H9 (cell line): ENCODE measurements around the gene BATF. TPM values are rescaled to one million over a fixed set of nuclear protein-coding genes. Genes with fewer than 3 reads are reported as not detected.

Source experiments
- DNase-seq: peaks from one replicate; pipeline ENCODE4 v3.0.0-alpha.2; 2017
- H2AFZ ChIP-seq: one replicate; pipeline ENCODE4 v1.6.1; 2013; ENCODE audit warnings: mild to moderate bottlenecking, low read length, control low read depth, moderate library complexity
- H2AK5ac ChIP-seq: 2 replicates; pipeline ENCODE4 v1.6.1; 2013; ENCODE audit warnings: low read length, control low read depth, mixed read lengths; ENCODE audit not compliant: insufficient read length
- H2BK120ac ChIP-seq: one replicate; pipeline ENCODE4 v1.6.1; 2013; ENCODE audit warnings: low read depth, mild to moderate bottlenecking, low read length, control low read depth, inconsistent platforms; ENCODE audit not compliant: poor library complexity, severe bottlenecking
- H2BK12ac ChIP-seq: 2 replicates; pipeline ENCODE4 v1.6.1; 2013; ENCODE audit warnings: low read length, control low read depth, mixed read lengths, low read depth; ENCODE audit not compliant: insufficient read length
- H2BK15ac ChIP-seq: 2 replicates; pipeline ENCODE4 v1.6.1; 2013; ENCODE audit warnings: low read depth, low read length, control low read depth
- H2BK20ac ChIP-seq: one replicate; pipeline ENCODE4 v1.6.1; 2013; ENCODE audit warnings: low read depth, mild to moderate bottlenecking, low read length, control low read depth, inconsistent platforms; ENCODE audit not compliant: poor library complexity, severe bottlenecking
- H2BK5ac ChIP-seq: 2 replicates; pipeline ENCODE4 v1.6.1; 2013; ENCODE audit warnings: low read length, control low read depth, mixed read lengths; ENCODE audit not compliant: insufficient read length
- H3K14ac ChIP-seq: 2 replicates; pipeline ENCODE4 v1.6.1; 2013; ENCODE audit warnings: low read length, control low read depth; ENCODE audit not compliant: insufficient read depth
- H3K18ac ChIP-seq: 2 replicates; pipeline ENCODE4 v1.6.1; 2013; ENCODE audit warnings: low read depth, mild to moderate bottlenecking, mixed read lengths, low read length, control low read depth; ENCODE audit not compliant: insufficient read length
- H3K23ac ChIP-seq: 2 replicates; pipeline ENCODE4 v1.6.1; 2013; ENCODE audit warnings: low read length, control low read depth, mixed read lengths, low read depth; ENCODE audit not compliant: insufficient read length
- H3K23me2 ChIP-seq: 2 replicates; pipeline ENCODE4 v1.6.1; 2013; ENCODE audit warnings: low read depth, mild to moderate bottlenecking, mixed read lengths, low read length, control low read depth; ENCODE audit not compliant: insufficient read length, poor library complexity, severe bottlenecking
- H3K27ac ChIP-seq: 2 replicates; pipeline ENCODE4 v1.5.1; 2013; ENCODE audit warnings: low read length, control low read depth, mixed read lengths, low read depth; ENCODE audit not compliant: insufficient read length
- H3K27me3 ChIP-seq: 2 replicates; pipeline ENCODE4 v1.6.1; 2013; ENCODE audit warnings: low read length, control low read depth, inconsistent platforms; ENCODE audit not compliant: insufficient read depth
- H3K4ac ChIP-seq: 2 replicates; pipeline ENCODE4 v1.6.1; 2013; ENCODE audit warnings: low read depth, mild to moderate bottlenecking, control low read depth, inconsistent platforms, low read length, moderate library complexity
- H3K4me1 ChIP-seq: 2 replicates; pipeline ENCODE4 v1.6.1; 2013; ENCODE audit warnings: low read length, control low read depth, inconsistent platforms; ENCODE audit not compliant: insufficient read depth
- H3K4me2 ChIP-seq: 2 replicates; pipeline ENCODE4 v1.6.1; 2013; ENCODE audit warnings: low read length, control low read depth, mixed read lengths; ENCODE audit not compliant: insufficient read length, insufficient read depth
- H3K56ac ChIP-seq: 2 replicates; pipeline ENCODE4 v1.6.1; 2013; ENCODE audit warnings: low read depth, mild to moderate bottlenecking, mixed read lengths, low read length, control low read depth; ENCODE audit not compliant: insufficient read length
- H3K79me1 ChIP-seq: 2 replicates; pipeline ENCODE4 v1.6.1; 2013; ENCODE audit warnings: low read depth, mild to moderate bottlenecking, moderate library complexity, low read length, control low read depth, inconsistent platforms; ENCODE audit not compliant: insufficient read depth, poor library complexity, severe bottlenecking
- H3K79me2 ChIP-seq: 2 replicates; pipeline ENCODE4 v1.6.1; 2013; ENCODE audit warnings: low read length, control low read depth, inconsistent platforms; ENCODE audit not compliant: insufficient read depth
- H3K9ac ChIP-seq: 2 replicates; pipeline ENCODE4 v1.6.1; 2013; ENCODE audit warnings: low read length, control low read depth, mixed read lengths; ENCODE audit not compliant: insufficient read length; ENCODE audit errors: extremely low read depth
- H3K9me3 ChIP-seq: one replicate; pipeline ENCODE4 v1.6.1; 2013; ENCODE audit warnings: low read depth, low read length, inconsistent platforms; ENCODE audit not compliant: control insufficient read depth
- H3T11ph ChIP-seq: one replicate; pipeline ENCODE4 v1.6.1; 2013; ENCODE audit warnings: mild to moderate bottlenecking, low read length, control low read depth, inconsistent platforms
- H4K20me1 ChIP-seq: one replicate; pipeline ENCODE4 v1.6.1; 2013; ENCODE audit not compliant: control insufficient read depth, insufficient read length, insufficient read depth
- H4K5ac ChIP-seq: 2 replicates; pipeline ENCODE4 v1.6.1; 2013; ENCODE audit warnings: low read depth, mild to moderate bottlenecking, mixed read lengths, low read length, control low read depth; ENCODE audit not compliant: insufficient read length
- H4K8ac ChIP-seq: replicated peaks from 2 replicates; pipeline ENCODE4 v1.6.1; 2013; ENCODE audit warnings: low read length, control low read depth, mixed read lengths, low read depth; ENCODE audit not compliant: insufficient read length
- H4K91ac ChIP-seq: 2 replicates; pipeline ENCODE4 v1.6.1; 2013; ENCODE audit warnings: low read depth, mild to moderate bottlenecking, moderate library complexity, mixed read lengths, low read length, control low read depth; ENCODE audit not compliant: insufficient read length
- H3K27ac Mint-ChIP-seq, 3 experiments: 2 replicates in 2 of 3; 3 replicates in 1 of 3; pipeline ENCODE4 v1.8.0; 2020 to 2021; ENCODE audit warnings: mixed read lengths in 3 of 3, mild to moderate bottlenecking in 1 of 3, moderate library complexity in 1 of 3
- H3K27me3 Mint-ChIP-seq: 2 replicates; pipeline ENCODE4 v1.8.0; 2021; ENCODE audit warnings: low read depth, mild to moderate bottlenecking, moderate library complexity, mixed read lengths
- H3K36me3 Mint-ChIP-seq, 3 experiments: 2 replicates in 2 of 3; 3 replicates in 1 of 3; pipeline ENCODE4 v1.8.0; 2020 to 2021; ENCODE audit warnings: low read depth in 3 of 3, mixed read lengths in 3 of 3; ENCODE audit not compliant: insufficient read depth in 1 of 3
- H3K4me1 Mint-ChIP-seq, 2 experiments: 2 replicates each; pipeline ENCODE4 v1.8.0; 2020; ENCODE audit warnings: mixed read lengths in 2 of 2
- H3K4me3 Mint-ChIP-seq, 2 experiments: 2 replicates in 1 of 2; 3 replicates in 1 of 2; pipeline ENCODE4 v1.8.0; 2020 to 2021; ENCODE audit warnings: mild to moderate bottlenecking in 2 of 2, mixed read lengths in 2 of 2, moderate library complexity in 1 of 2
- H3K9me3 Mint-ChIP-seq, 2 experiments: 2 replicates in 1 of 2; 3 replicates in 1 of 2; pipeline ENCODE4 v1.8.0; 2020; ENCODE audit warnings: mild to moderate bottlenecking in 2 of 2, mixed read lengths in 2 of 2, moderate library complexity in 1 of 2
- WGBS: extraction: QIAGEN DNeasy Blood & Tissue Kit; methylation state at CpG from one replicate; pipeline ENCODE4 v1.1.7; 2013; ENCODE audit warnings: missing lambda C conversion rate, low lambda C conversion rate, mixed read lengths; ENCODE audit not compliant: insufficient read length; ENCODE audit errors: extremely low coverage; 5-methylcytosine and 5-hydroxymethylcytosine counted together
- total RNA-seq: library from RNA; stranded (reverse); gene quantifications from 2 replicates; pipeline ENCODE4 v1.2.1, GENCODE V29; 2021
- TF ChIP-seq, protein P1 (sequence below): fragments of 200-600 bp; sonication (generic); conservative IDR thresholded peaks from 3 replicates; pipeline ENCODE4 v1.8.0; 2021; ENCODE audit warnings: antibody characterized with exemption, mild to moderate bottlenecking

Gene BATF
- total RNA-seq, 1 experiment from 2014 or later = not detected

- H3K4me3 Mint-ChIP-seq = no peak overlapping the region
- DNase-seq = no peak
These were observed 21.0 kb downstream of the BATF start for GRCh38 chr14:75543253-75543652.

More at GRCh38 chr14:75543253-75543652, 21.0 kb downstream of the BATF start:
- Histone ChIP-seq H3K9me3 (no peaks in the 10 kb centered on the region), H4K20me1 (no peaks in the 10 kb centered on the region), H3K4me1 (no peaks in the 10 kb centered on the region), H3K23me2 (no peaks in the 10 kb centered on the region), H2AFZ (no peak overlapping the region), H2BK12ac (no peak overlapping the region), H2BK20ac (no peak overlapping the region), H3K56ac (no peak overlapping the region), H3K79me2 (no peaks in the 10 kb centered on the region), H4K5ac (no peak overlapping the region), H3K27ac (no peak overlapping the region), H3T11ph (no peak overlapping the region), H3K18ac (no peak overlapping the region), H4K8ac (no peak overlapping the region), H2BK120ac (no peak overlapping the region), H3K79me1 (no peaks in the 10 kb centered on the region), H3K14ac (no peak overlapping the region), H2BK15ac (no peak overlapping the region), H2AK5ac (no peak overlapping the region), H3K27me3 (no peaks in the 10 kb centered on the region), H3K9ac (no peak overlapping the region), H3K4ac (no peak overlapping the region), H2BK5ac (no peak overlapping the region), H3K23ac (no peak overlapping the region), H4K91ac (no peak overlapping the region), H3K4me2 (no peak overlapping the region)
- TF ChIP-seq, protein P1, sequence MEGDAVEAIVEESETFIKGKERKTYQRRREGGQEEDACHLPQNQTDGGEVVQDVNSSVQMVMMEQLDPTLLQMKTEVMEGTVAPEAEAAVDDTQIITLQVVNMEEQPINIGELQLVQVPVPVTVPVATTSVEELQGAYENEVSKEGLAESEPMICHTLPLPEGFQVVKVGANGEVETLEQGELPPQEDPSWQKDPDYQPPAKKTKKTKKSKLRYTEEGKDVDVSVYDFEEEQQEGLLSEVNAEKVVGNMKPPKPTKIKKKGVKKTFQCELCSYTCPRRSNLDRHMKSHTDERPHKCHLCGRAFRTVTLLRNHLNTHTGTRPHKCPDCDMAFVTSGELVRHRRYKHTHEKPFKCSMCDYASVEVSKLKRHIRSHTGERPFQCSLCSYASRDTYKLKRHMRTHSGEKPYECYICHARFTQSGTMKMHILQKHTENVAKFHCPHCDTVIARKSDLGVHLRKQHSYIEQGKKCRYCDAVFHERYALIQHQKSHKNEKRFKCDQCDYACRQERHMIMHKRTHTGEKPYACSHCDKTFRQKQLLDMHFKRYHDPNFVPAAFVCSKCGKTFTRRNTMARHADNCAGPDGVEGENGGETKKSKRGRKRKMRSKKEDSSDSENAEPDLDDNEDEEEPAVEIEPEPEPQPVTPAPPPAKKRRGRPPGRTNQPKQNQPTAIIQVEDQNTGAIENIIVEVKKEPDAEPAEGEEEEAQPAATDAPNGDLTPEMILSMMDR = no peak
- Mint-ChIP-seq H3K27me3 (peaks cover 2% of the 10 kb centered on the region), H3K9me3 (no peaks in the 10 kb centered on the region; a peak in 1 of 5 replicates), H3K36me3 (no peaks in the 10 kb centered on the region), H3K27ac (no peak overlapping the region), H3K4me1 (peaks cover 6 to 9% of the 10 kb centered on the region in 2 experiments; a peak in 3 of 4 replicates)
- no CpG with 5 or more reads among the region's 4 CpGs for WGBS
